Hematopoietic multipotent progenitor cell treated with erythropoietin and hydrocortisone succinate and interleukin-3 and kit ligand, for 6 days (in vitro differentiated cells): ENCODE measurements around the gene MYADML2.
A peak's percentile ranks its signal among the peaks of the same experiment; 100 is the strongest.

Experiments used
- DNase-seq: peaks from one replicate; pipeline ENCODE4 v3.0.0-alpha.2; 2015

MYADML2 gene

GRCh38 chr17:81908793-81909192 lies 38.2 kb downstream of the MYADML2 start:
- no peak for DNase-seq

- no peak for DNase-seq
Observed at GRCh38 chr17:81907219-81908145, 39.6 kb downstream of the MYADML2 start.

- no peak for DNase-seq
Observed at GRCh38 chr17:81906476-81907218, 40.4 kb downstream of the MYADML2 start.

GRCh38 chr17:81905993-81906392 lies 41.0 kb downstream of the MYADML2 start:
- no peak for DNase-seq

- no peak for DNase-seq
Observed at GRCh38 chr17:81905424-81905875, 41.6 kb downstream of the MYADML2 start.

- DNase-seq: no peak
Observed at GRCh38 chr17:81904600-81905423, 42.2 kb downstream of the MYADML2 start.

GRCh38 chr17:81903896-81904599 lies 43.0 kb downstream of the MYADML2 start:
- no peak for DNase-seq

GRCh38 chr17:81903415-81903831 lies 43.6 kb downstream of the MYADML2 start:
- DNase-seq: no peak

GRCh38 chr17:81902653-81903414 lies 44.2 kb downstream of the MYADML2 start:
- peak; percentile 30 for DNase-seq

GRCh38 chr17:81902023-81902652 lies 44.9 kb downstream of the MYADML2 start, which contains the start of gene NPB:
TSS of gene NPB (plus strand) at chr17:81902238. CDS start at chr17:81902278, 40 bp downstream.
- DNase-seq: peak; percentile 76

- peak; percentile 2 for DNase-seq
Observed at GRCh38 chr17:81901167-81902022, 45.6 kb downstream of the MYADML2 start.

GRCh38 chr17:81900181-81900820 lies 46.7 kb downstream of the MYADML2 start:
- DNase-seq: no peak

- DNase-seq: no peak
Observed at GRCh38 chr17:81899514-81900166, 47.4 kb downstream of the MYADML2 start.

GRCh38 chr17:81898885-81899284 lies 48.1 kb downstream of the MYADML2 start:
- DNase-seq: no peak

- DNase-seq: no peak
Observed at GRCh38 chr17:81898029-81898866, 48.8 kb downstream of the MYADML2 start.

- no peak for DNase-seq
Observed at GRCh38 chr17:81895400-81895799, 51.6 kb downstream of the MYADML2 start.

- no peak for DNase-seq
Observed at GRCh38 chr17:81891303-81891552, 55.8 kb downstream of the MYADML2 start.
